GM19452 (cell line): ENCODE data around the gene GEMIN2.
"Not testable (repeated sequence)": the region's sequence is repeated elsewhere in the genome, so short reads cannot be mapped to it uniquely, and the experiment has no call there.

Experiments
- ATAC-seq: cut with Tn5 transposase; IDR thresholded peaks from one replicate; pipeline ENCODE4 v1.9.1; 2021; ENCODE audit not compliant: unreplicated experiment

GEMIN2 gene, protein sequence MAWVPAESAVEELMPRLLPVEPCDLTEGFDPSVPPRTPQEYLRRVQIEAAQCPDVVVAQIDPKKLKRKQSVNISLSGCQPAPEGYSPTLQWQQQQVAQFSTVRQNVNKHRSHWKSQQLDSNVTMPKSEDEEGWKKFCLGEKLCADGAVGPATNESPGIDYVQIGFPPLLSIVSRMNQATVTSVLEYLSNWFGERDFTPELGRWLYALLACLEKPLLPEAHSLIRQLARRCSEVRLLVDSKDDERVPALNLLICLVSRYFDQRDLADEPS

DNA sequence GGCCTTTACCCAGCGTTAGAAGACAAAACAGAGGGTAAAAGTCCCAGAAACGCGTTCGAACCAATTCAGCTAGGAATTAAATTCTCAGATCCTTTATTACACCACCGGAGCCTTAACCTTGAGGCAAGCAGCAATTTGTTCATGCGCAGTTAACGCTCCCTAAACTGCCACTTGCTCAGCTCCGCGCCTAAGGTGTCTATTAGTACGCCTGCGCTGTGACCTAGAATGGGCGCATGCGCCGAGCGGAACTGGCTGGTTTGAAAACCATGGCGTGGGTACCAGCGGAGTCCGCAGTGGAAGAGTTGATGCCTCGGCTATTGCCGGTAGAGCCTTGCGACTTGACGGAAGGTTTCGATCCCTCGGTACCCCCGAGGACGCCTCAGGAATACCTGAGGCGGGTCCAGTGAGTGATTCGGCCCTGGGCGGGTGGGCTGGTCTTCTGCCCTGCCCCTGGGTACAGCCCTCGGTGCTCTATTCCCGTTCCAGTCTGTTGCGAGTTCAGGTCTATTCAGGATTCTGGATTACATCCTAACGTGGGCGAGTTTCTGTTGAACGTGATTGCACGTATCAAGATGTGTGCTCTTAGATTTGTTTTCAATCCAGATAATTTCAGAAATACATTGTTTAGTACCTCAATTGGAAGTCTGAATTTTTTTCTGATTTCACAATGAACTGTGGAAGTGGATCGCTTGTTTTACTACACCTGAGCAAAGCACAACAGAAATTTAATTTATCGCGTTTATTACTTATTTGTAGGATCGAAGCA is at the start of gene GEMIN2:
TSS of gene GEMIN2 (plus strand) at position 251 of the 766 bp plus-strand sequence. CDS start at position 267, 16 bp downstream.
- peak; percentile 83 for ATAC-seq

DNA sequence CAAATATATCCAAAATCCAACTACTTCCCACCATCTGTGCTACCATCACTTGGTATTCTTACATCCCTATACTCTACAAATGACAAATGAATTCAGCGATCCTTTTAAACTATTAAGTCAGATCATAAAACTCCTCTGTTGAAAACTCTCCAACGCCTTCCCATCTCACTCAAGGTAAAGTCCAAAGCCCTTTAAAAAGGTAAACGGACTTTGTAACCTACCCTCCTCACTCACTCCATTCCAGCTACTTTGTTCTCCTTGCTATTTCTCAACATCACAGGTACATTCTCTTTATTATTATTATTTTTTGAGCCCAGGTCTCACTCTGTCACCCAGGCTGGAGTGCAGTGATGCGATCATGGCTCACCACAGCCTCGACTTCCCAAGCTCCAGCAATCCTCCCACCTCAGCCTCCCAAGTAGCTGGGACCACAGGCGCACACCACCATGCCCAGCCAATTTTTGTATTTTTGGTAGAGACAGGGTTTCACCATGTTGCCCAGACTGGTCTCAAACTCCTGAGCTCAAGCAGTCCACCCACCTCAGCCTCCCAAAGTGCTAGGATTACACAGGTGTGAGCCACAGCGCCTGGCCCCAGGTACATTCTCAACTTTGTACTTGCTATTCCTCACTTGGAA is 44.8 kb upstream of the GEMIN2 start:
- not testable (repeated sequence) for ATAC-seq

DNA sequence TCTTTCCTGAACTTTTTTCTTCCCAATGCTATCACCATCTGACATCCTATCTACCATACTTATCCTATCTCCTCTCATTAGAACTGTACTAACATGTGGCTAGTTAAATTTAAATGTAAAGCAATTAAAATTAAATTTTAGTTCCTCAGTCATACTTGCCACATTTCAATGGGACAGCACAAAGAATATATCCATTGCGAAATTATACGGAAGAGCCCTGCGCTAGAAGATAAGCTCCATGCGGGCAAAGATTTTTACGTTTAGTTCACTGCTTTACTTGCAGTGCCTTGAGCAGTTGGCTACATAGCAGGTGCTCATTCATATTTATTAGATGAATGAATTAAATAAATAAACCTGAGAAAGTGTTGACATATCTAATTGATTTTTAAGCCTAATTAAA is 44.2 kb upstream of the GEMIN2 start:
- no peak for ATAC-seq

DNA sequence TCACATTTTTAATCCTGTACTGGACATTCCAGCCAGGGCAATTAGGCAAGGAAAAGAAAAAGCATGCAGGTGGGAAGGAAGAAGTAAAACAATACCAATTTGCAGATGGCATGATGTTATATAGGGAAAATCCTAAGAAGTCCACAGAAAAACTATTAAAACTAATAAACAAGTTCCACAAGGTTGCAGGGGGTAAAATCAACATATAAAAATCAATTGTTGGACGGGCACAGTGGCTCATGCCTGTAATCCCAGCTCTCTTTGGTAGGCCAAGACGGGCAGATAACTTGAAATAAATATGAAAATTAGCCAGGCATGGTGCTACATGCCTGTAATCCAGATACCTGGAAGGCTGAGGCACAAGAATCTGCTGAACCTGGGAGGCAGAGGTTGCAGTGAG is 43.0 kb upstream of the GEMIN2 start:
- no peak for ATAC-seq

DNA sequence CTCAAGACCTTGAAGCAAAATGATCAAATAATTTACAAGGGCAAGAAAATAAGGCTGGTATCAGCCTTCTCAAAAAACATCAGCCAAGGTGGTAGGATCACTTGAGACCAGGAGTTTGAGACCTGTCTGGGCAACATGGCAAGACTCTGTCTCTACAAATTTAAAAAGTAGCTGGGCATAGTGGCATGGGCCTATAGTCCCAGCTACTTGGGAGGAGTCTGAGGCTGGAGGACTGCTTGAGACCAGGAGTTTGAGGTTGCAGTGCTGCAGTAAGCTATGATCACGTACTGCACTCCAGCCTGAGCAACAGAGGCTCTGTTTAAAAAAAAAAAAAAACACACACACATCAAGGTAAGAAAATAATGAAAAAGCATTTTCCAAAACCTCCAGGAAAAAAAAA is 33.2 kb upstream of the GEMIN2 start:
- no peak for ATAC-seq

DNA sequence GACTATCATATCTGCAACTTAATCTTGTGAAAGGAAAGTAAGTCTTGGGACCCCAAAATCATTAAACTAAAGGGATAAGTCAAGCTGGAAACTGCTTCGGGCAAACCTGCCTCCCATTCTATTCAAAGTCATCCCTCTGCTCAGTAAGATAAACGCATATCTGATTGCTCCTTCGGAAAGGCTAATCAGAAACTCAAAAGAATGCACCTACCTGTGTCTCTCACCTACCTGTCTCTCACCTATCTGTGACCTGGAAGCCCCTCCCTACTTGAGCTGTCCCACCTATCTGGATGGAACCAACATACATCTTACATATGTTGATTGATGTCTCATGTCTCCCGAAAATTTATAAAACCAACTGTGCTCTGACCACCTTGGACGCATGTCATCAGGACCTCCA is 31.0 kb upstream of the GEMIN2 start:
- no peak for ATAC-seq

DNA sequence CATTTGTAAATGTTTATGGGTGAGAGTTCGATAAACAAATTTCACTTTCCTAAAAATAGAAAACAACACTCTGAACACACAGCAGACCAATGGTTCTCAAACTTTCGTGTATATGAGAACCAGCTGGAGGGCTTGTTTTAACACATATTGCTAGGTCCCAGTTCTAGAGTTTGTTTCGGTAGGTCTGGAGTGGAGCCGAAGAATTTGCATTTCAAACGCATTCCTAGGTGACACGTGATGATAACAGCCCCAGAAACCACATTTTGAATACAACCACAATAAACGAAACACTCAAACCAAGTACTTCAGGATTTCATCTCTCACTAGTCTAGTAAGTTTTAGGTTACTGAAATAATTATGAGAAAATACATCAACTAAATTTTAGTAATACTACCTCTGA is 28.2 kb upstream of the GEMIN2 start:
- ATAC-seq: no peak

DNA sequence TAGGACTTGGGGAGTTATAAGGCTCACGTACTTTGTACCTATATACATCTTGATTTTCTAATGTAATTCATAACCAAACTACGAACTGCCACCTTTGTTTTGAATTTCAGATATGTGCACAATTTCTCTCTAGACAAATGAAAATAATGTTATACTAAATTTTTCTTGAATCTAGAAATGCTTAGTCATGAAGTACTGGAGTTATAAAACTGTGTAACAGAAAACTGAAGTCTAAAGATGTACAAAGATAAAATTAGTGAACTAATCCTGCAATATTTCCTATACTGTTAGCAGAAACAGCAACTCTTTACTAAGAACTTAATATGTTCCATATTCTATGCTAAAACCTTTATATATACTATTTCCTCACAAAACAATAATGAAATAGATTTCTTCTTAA is 26.6 kb upstream of the GEMIN2 start:
- ATAC-seq: no peak

DNA sequence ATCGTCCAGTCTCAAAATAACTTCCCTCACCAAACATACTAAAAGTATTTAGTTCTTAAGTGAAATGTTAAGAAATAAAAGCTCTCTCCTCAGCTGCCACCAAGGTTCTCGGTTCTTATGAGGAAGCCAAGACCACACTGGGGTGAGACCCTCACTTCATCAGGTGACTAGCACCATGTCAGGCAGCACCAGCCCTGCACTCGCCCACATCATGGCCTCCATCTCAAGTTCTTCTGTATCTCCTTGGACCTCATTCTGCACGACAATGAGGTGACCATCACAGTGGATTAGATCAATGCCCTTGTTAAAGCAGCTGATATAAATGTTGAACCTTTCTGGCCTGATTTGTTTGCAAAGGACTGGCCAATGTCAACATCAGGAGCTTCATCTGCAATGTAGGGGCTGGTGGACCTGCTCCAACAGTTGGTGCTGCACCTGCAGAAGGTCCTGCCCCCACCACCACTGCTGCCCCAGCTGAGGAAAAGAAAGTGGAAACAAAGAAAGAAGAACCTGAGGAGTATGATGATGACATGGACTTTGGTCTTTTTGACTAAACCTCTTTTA is 23.5 kb upstream of the GEMIN2 start:
- ATAC-seq: no peak

DNA sequence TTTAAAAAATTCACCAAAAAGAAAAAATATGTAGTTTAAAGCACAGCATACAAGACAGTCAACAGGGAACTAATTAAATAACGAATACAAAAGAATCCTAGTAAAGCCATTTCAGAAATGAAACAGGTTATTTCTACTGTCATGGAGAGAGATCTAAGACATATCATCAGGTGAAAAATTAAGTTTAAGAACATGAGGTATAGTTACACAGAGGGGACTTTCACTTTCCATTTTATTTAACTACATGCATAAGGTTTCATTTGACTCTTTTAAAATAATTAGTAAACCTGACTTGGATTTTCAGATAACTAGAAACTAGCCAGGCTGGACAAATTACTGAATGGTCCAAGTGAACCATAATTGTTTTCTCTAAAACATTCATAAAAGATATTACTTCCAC is 22.4 kb upstream of the GEMIN2 start:
- ATAC-seq: no peak

DNA sequence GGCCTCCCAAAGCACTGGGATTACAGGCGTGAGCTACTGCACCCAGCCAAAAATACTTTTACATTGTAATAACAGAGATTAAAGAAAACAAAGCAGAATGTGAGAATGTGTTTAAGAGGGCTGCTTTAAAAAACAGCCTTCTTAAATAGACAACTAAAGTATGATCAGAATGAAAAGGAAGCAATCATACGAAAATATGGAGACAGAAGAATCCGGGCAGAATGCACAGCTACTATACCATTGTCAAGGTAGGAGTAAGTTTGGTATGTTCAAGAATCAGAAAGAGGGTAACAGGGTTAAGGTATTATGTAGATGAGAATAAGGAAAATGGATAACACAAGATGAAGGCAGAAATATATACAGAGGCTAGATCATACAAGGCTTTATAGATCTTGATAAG is 19.6 kb upstream of the GEMIN2 start:
- ATAC-seq: no peak

DNA sequence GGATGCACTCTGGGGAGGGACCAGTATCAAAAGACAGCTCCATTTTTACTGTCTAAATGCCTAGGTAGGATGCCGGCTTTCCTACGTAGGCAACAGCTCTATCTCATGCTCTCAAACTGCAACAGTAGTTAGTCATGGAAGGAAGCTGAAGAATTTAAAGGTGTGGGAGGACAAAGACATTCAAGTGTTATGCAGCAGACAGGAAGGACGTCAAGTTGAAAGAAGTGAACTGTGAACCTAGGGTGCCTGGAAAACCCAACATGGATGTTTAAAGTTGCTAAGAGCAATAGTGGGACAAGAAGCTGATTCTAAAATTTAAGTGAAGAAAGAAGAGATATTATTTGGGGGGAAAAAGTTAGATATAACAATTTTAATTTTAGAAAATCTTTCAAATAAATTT is 17.0 kb upstream of the GEMIN2 start:
- ATAC-seq: no peak

DNA sequence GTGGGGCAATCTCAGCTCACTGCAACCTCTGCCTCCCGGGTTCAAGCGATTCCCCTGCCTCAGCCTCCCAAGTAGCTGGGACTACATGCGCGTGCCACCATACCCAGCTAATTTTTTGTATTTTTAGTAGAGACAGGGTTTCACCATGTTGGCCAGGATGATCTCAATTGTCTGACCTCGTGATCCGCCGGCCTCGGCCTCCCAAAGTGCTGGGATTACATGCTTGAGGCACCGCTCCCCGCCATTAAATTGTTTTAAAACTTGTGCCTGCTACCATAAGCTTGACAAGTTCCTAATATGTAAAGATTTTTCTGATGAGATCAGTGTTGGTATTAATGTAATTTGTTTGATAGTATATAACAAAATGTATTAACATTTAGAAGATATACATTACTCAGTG is 14.9 kb upstream of the GEMIN2 start:
- ATAC-seq: not testable (repeated sequence)

DNA sequence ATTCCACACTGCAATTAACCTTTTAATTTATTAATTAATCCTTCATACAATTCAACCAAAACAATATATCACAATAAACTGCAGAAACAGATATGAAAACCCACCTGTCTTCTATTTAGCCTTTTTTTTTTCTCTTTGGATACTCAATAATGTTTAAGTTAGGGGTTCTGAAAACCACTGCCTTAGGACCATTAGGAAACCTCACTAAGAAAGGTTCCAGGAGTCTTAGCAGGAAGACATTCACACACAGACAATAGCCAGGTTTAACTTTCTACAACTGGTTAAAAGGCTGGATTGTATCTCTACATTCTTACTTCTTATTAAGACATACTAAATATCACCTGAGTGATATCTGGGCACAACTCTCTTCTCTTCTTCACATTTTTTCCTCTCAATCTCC is 14.4 kb upstream of the GEMIN2 start:
- no peak for ATAC-seq

DNA sequence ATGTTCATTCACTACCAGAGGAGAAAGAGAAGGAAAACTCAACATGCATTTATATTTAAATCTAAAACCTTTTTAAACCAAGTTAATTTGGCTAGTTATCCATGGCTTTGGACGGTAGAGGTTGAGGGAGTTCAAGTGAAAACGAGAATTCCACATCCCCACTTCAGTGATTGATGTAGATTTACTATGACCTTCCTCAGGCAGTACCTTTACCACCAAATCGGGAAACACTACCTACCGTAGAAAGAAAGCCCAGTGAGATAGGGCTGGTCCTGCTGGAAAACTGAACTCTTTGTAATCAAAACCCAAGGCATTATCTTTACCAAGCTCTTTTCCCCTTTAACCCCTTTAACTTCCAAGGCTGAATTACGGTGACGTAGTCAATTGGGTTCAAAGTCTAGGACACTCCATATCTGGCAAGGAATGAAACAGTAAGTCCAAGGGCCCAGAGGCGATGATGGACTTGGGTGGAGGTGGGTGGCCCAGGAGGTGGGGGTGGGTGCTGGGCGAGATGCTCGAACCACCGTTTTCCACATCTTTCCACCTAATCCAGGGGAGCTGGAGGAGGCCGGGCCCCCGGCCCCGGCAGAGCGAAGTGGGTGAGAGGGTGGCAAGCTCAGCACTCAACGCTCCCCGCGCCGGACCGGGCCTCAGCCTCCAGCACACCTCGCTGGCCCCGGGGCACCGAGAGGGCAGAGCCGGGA is 11.7 kb upstream of the GEMIN2 start:
- ATAC-seq: peak; percentile 17

DNA sequence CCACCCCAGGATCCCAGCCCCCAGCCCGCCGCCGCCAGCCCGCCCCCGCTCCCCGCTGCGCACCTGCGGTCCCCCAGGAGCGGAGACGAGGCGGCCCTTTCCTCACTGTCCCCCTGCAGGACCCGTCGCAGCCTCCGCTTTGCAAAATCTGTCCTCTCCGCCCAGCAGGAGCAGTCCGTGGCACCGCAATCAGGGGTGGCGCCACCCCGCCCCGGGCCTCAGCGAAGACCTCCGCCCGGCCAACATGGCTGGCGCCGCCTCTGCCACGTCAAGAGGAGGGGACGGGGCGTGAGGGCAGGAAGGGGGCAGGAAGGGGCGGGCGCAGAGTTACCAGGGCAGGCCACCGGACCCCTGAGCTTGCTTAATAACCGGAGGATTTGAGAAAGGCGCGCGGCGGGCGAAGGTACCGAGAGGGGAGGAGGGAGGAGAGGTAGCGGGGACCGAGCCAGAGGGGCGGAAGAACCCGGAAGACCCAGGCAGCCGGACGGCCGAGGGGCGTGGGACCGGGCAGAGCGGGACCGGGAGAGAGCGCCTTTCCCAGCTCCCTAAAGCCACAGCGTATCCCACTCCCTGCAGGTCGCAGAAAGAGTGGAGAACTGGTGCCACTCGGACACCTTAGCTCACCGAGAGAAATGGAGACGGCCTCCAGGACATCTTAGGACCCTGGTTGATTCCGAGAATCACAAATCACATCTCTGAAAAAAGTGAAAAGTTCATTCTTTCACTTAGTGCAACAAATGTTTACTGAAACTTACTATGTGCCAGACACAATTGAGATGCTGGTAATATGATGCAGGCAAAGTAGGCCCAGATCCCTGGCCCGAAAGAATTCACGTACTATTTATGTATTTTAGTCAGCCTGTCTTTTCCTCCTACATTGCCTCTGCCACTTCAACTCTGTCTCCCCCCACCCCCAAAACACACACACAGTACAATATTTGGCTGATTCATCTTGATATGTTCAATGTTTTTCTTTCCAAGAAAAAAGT is 10.9 kb upstream of the GEMIN2 start, which contains the start of gene SEC23A:
TSS of gene SEC23A (minus strand) at position 267 of the 989 bp plus-strand sequence. CDS start 7,117 bp downstream, outside the sequence.
- ATAC-seq: peak; percentile 92

DNA sequence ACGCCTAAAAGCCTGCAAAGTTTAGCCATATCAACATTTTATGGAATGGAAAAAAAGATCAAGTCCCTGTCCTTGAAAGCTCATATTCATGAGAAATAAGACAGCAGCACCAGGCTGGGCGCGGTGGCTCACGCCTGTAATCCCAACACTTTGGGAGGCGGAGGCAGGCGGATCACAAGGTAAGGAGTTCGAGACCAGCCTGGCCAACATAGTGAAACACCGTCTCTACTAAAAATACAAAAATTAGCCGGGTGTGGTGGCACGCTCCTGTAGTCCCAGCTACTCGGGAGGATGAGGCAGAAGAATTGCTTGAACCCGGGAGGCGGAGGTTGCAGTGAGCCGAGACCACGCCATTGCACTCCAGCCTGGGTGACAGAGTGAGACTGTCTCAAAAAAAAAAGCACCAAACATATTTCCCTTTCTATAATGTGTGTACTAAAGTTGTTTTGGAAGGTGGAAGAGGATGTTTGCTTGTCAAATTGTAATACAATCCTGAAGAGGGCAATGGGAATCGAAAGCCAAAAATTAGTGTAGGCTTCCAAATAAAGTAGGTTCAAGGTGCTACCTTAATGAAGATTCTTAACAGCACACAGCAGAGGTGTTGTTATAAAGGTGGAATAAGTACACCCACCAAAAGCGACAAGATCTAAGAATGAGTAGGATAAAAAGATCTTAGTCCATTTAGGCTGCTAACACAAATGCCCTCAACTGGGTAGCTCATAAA is 9.9 kb upstream of the GEMIN2 start:
- not testable (repeated sequence) for ATAC-seq

DNA sequence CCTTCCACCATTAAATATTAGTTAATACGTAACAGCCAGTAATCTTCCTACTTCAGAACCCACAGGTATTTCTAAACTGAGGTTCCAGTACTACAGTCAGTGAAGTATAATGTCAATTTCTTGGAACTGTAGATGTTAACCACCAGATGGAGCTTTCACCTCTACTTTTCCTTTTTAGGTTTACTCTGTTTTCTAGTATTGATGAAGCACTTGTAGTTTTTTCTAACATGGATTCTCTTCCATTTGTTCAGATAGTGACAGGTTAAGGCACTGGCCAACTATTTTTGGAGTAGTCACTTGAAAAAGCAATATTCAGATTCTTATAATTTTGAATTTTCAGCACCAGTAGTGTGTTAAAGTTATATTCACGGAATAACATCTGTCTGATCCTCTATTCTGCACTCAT is 6.5 kb upstream of the GEMIN2 start:
- no peak for ATAC-seq

DNA sequence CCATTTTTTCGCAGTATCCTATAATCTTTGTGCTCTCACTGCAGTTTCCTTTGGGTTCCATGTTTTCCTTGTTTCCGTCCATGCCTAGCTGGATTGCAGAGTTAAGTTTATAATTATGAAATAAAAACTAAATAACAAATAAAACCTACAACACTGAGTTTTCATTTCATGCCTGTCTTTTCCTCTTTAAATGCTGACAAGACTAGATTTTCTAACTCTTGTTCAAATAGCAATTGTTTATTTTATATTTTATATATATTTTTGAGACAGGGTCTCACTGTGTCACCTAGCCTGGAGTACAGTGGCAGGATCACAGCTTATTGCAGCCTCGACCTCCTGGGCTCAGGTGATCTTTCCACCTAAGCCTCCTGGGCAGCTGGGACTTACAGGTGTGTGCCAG is 5.3 kb upstream of the GEMIN2 start:
- ATAC-seq: no peak
